ENCODE measurements around the gene CNIH1.

CNIH1 gene

GRCh38 chr14:54483846-54484245 is 42.7 kb upstream of the CNIH1 start:
- Histone ChIP-seq H3K9me3 (peaks cover 3% of the 10 kb centered on the region; the same call in 1 of the 2 replicates), H3K36me3 (peaks cover 50% of the 10 kb centered on the region), H3K9ac (no peak overlapping the region)

GRCh38 chr14:54483073-54483745 is 42.0 kb upstream of the CNIH1 start:
- H3K27ac ChIP-seq: no peak overlapping the region
- peak overlapping the region; percentile 24; the same call in 1 of the 2 replicates for H3K4me2 ChIP-seq
- peaks cover 56% of the 10 kb centered on the region for H3K36me3 ChIP-seq
- H3K9ac ChIP-seq: no peak overlapping the region
- H3K4me3 ChIP-seq: no peak overlapping the region
- peaks cover 44% of the 10 kb centered on the region for H3K4me1 ChIP-seq
- peaks cover 57% of the 10 kb centered on the region for H4K20me1 ChIP-seq
- no peaks in the 10 kb centered on the region for H3K27me3 ChIP-seq
- peaks cover 3% of the 10 kb centered on the region; the same call in 1 of the 2 replicates for H3K9me3 ChIP-seq
- no peak for TF ChIP-seq Cebpa-rat (IDR thresholded peaks at IDR 0.05)

More at GRCh38 chr14:54483846-54484245, 42.7 kb upstream of the CNIH1 start:
- H3K27me3 ChIP-seq: no peaks in the 10 kb centered on the region
- H3K4me2 ChIP-seq: peak overlapping the region; percentile 24; the same call in 1 of the 2 replicates
- H3K4me1 ChIP-seq: peaks cover 44% of the 10 kb centered on the region
- no peak overlapping the region for H3K4me3 ChIP-seq
- TF ChIP-seq Cebpa-rat (IDR thresholded peaks at IDR 0.05): no peak
- H3K27ac ChIP-seq: no peak overlapping the region
- H4K20me1 ChIP-seq: peaks cover 57% of the 10 kb centered on the region

GRCh38 chr14:54481695-54482094 is 40.5 kb upstream of the CNIH1 start:
- Histone ChIP-seq H3K36me3 (peaks cover 57% of the 10 kb centered on the region), H3K9me3 (peaks cover 3% of the 10 kb centered on the region; the same call in 1 of the 2 replicates), H4K20me1 (peaks cover 47% of the 10 kb centered on the region), H3K9ac (no peak overlapping the region), H3K4me3 (no peak overlapping the region), H3K27ac (no peak overlapping the region), H3K4me2 (no peak overlapping the region), H3K27me3 (no peaks in the 10 kb centered on the region), H3K4me1 (peaks cover 30% of the 10 kb centered on the region)
- no peak for TF ChIP-seq Cebpa-rat (IDR thresholded peaks at IDR 0.05)

- H3K36me3 ChIP-seq: peaks cover 59% of the 10 kb centered on the region
- H3K4me3 ChIP-seq: no peak overlapping the region
Observed at GRCh38 chr14:54480830-54481562, 39.8 kb upstream of the CNIH1 start.

GRCh38 chr14:54478636-54479215 is 37.6 kb upstream of the CNIH1 start:
- no peaks in the 10 kb centered on the region for H3K9me3 ChIP-seq
- no peak overlapping the region for H3K4me3 ChIP-seq
- no peak overlapping the region for H3K9ac ChIP-seq
- TF ChIP-seq Cebpa-rat (IDR thresholded peaks at IDR 0.05): no peak
- H3K4me1 ChIP-seq: peaks cover 13% of the 10 kb centered on the region
- H3K36me3 ChIP-seq: peaks cover 75% of the 10 kb centered on the region
- no peak overlapping the region for H3K27ac ChIP-seq
- peaks cover 18% of the 10 kb centered on the region for H4K20me1 ChIP-seq
- no peak overlapping the region for H3K4me2 ChIP-seq
- no peaks in the 10 kb centered on the region for H3K27me3 ChIP-seq

More at GRCh38 chr14:54480830-54481562, 39.8 kb upstream of the CNIH1 start:
- H3K27ac ChIP-seq: no peak overlapping the region
- peaks cover 3% of the 10 kb centered on the region; the same call in 1 of the 2 replicates for H3K9me3 ChIP-seq
- H3K4me2 ChIP-seq: no peak overlapping the region
- no peaks in the 10 kb centered on the region for H3K27me3 ChIP-seq
- peaks cover 25% of the 10 kb centered on the region for H3K4me1 ChIP-seq
- H3K9ac ChIP-seq: no peak overlapping the region
- no peak for TF ChIP-seq Cebpa-rat (IDR thresholded peaks at IDR 0.05)
- peaks cover 40% of the 10 kb centered on the region for H4K20me1 ChIP-seq

GRCh38 chr14:54475911-54476310 is 34.7 kb upstream of the CNIH1 start:
- Histone ChIP-seq H3K36me3 (peaks cover 67% of the 10 kb centered on the region), H4K20me1 (no peaks in the 10 kb centered on the region), H3K9me3 (no peaks in the 10 kb centered on the region), H3K4me2 (no peak overlapping the region), H3K4me3 (no peak overlapping the region), H3K9ac (no peak overlapping the region), H3K27me3 (no peaks in the 10 kb centered on the region), H3K4me1 (peaks cover 3% of the 10 kb centered on the region; the same call in 1 of the 2 replicates), H3K27ac (no peak overlapping the region)
- TF ChIP-seq Cebpa-rat (IDR thresholded peaks at IDR 0.05): no peak

DNA sequence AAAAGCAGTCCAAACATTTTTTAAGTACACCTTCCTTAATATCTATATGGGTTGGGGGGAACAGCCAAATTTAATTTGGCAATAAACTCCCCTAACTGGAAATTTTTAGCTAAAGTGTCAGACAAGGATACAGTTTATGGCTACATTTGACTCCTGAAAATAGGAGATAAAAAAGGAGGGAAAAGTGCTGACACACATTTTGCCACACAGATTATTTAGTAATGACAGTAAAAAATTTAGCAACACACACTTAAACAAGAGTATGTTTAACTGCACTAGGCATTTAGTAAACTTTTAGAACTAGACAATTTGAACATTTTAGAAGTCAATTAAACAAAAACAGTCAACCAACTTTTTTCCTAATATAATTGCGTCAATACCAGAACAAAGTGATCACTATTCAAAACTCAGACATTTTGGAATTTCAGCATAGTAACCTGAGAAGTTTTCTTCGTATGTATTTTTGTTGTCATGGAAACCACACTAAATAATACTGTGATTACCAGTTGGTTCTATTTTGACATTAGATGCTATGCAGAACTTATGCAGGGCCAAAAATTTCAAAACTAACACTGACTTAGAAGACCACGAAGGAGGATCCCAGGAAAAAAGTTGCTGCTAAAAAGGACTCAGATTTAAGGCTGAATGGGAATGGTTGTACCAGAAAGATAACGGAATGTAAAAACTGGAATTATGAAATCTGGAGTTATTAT is 34.2 kb upstream of the CNIH1 start:
- Histone ChIP-seq H3K27me3 (no peaks in the 10 kb centered on the region), H3K4me1 (no peaks in the 10 kb centered on the region), H3K36me3 (peaks cover 62% of the 10 kb centered on the region), H3K4me2 (no peak overlapping the region), H4K20me1 (no peaks in the 10 kb centered on the region), H3K4me3 (no peak overlapping the region), H3K27ac (no peak overlapping the region), H3K9me3 (no peaks in the 10 kb centered on the region), H3K9ac (no peak overlapping the region)
- no peak for TF ChIP-seq Cebpa-rat (IDR thresholded peaks at IDR 0.05)

DNA sequence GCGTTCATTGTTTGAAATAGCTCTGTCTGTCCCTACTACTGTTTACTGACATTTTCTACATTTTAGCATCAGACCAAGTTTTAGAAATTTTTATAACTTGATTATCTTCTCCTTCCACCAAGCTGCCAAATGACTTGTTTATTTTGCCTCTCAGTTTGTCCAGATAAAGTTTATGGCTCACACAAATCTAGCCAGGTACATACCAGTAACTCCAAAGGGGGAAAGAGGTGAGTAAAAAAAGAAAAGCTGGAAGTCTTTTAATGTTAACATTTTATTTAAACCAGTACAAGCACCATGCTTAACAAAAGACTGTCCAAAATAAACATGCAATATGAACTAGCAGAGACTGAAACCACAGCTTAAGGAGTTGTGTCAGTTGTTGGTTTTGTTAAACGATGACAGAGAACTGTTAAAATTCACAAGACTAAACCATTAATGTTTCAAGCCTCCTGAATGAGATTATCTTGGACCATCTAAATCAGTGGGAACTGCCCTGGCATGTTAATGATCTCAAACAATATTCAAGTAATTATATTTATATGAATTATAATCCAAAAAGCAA is 33.1 kb upstream of the CNIH1 start:
- Histone ChIP-seq H3K4me2 (no peak overlapping the region), H3K36me3 (peaks cover 53% of the 10 kb centered on the region)

GRCh38 chr14:54472315-54472714 is 31.1 kb upstream of the CNIH1 start:
- Histone ChIP-seq H3K27ac (no peak overlapping the region), H3K9ac (no peak overlapping the region), H4K20me1 (no peaks in the 10 kb centered on the region), H3K4me1 (no peaks in the 10 kb centered on the region), H3K4me2 (no peak overlapping the region), H3K4me3 (no peak overlapping the region), H3K27me3 (no peaks in the 10 kb centered on the region), H3K9me3 (peaks cover 13% of the 10 kb centered on the region), H3K36me3 (peaks cover 40% of the 10 kb centered on the region)
- no peak for TF ChIP-seq Cebpa-rat (IDR thresholded peaks at IDR 0.05)

More for the DNA sequence above, 33.1 kb upstream of the CNIH1 start:
- H3K27ac ChIP-seq: no peak overlapping the region
- H3K4me3 ChIP-seq: no peak overlapping the region
- H3K9me3 ChIP-seq: no peaks in the 10 kb centered on the region
- no peak overlapping the region for H3K9ac ChIP-seq
- no peaks in the 10 kb centered on the region for H3K27me3 ChIP-seq
- H3K4me1 ChIP-seq: no peaks in the 10 kb centered on the region
- no peaks in the 10 kb centered on the region for H4K20me1 ChIP-seq
- TF ChIP-seq Cebpa-rat (IDR thresholded peaks at IDR 0.05): no peak
